Fibroblast of the aortic adventitia (primary cell): ENCODE data around the gene TPST2. TPM values are rescaled to one million over a fixed set of nuclear protein-coding genes. Genes with fewer than 3 reads are reported as not detected.

Experiments
- DNase-seq: peaks from one replicate; pipeline ENCODE4 v3.0.0-alpha.2; 2010; ENCODE audit warnings: low read depth
- H3K4me3 ChIP-seq: 2 replicates; pipeline ENCODE4 v1.5.1; 2011; ENCODE audit warnings: low read depth, mild to moderate bottlenecking, control low read depth, low read length, moderate library complexity
- total RNA-seq: library from RNA; depleted of rRNA; stranded (reverse); fragments of >200 nt; gene quantifications from 2 replicates; pipeline ENCODE4 v1.2.3, GENCODE V29; 2012; ENCODE audit warnings: low replicate concordance
- TF ChIP-seq, protein P1 (sequence below): IDR thresholded peaks from 2 replicates; pipeline ENCODE4 v1.5.1; 2011; ENCODE audit warnings: mild to moderate bottlenecking, low read length, control low read depth, inconsistent platforms; ENCODE audit not compliant: insufficient read depth

The TPST2 gene
- total RNA-seq, 1 donor = 15.5 TPM

DNA sequence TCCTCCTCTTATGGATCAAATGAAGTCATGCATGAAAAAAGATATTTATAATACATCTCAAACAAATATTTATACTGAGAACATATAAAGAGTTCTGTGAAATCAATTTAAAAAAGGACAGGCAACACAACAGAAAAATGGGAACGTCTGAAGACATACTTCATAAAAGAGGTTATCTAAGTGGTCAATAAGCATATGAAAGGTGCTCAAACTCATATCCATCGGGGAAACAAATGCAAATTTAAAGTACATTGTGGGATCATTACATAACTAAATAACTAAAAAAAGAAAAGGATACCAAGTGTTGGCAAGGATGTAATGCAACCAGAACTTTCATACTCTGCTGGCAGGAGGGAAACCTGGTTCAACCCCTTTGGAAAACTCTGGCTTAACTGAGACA, 22.3 kb downstream of the TPST2 start:
- no peak overlapping the region for H3K4me3 ChIP-seq
- TF ChIP-seq, protein P1, sequence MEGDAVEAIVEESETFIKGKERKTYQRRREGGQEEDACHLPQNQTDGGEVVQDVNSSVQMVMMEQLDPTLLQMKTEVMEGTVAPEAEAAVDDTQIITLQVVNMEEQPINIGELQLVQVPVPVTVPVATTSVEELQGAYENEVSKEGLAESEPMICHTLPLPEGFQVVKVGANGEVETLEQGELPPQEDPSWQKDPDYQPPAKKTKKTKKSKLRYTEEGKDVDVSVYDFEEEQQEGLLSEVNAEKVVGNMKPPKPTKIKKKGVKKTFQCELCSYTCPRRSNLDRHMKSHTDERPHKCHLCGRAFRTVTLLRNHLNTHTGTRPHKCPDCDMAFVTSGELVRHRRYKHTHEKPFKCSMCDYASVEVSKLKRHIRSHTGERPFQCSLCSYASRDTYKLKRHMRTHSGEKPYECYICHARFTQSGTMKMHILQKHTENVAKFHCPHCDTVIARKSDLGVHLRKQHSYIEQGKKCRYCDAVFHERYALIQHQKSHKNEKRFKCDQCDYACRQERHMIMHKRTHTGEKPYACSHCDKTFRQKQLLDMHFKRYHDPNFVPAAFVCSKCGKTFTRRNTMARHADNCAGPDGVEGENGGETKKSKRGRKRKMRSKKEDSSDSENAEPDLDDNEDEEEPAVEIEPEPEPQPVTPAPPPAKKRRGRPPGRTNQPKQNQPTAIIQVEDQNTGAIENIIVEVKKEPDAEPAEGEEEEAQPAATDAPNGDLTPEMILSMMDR = no peak
- DNase-seq = no peak

DNA sequence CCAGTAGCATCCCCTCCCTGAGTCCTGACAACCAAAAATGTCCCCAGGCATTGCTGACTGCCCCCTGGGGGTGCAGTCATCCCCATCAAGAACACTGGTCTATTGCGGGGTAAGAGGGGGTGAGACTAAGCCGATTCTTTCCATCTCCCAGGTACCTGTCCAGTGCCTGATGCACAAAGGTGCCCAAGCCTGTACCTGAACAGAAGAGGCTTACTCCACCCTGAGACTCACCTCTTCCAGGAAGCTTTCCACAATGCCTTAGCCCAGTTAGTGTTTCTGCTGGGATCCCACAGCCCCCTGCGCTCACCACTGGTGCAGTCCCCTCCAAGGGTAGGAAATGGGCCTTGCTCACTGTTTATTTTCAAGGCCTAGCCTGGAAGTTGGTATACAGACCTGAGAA, 22.9 kb downstream of the TPST2 start:
- no peak overlapping the region for H3K4me3 ChIP-seq
- DNase-seq = no peak
- TF ChIP-seq, protein P1 = no peak

DNA sequence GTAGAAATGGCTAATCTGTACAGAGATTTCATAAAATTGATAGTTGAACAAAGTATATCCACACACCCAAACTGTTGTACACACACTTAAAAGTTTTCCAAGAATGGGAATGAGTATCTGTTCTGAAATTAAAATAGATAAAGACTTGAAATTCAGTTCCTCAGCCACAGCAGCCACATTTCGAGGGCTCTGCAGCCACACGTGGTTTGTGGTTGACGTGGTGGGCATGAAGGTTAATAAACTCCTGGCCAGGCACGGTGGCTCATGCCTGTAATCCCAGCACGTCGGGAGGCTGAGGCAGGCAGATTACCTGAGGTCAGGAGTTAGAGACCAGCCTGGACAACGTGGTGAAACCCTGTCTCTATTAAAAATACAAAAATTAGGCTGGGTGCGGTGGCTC, 24.0 kb downstream of the TPST2 start:
- TF ChIP-seq, protein P1 = no peak

DNA sequence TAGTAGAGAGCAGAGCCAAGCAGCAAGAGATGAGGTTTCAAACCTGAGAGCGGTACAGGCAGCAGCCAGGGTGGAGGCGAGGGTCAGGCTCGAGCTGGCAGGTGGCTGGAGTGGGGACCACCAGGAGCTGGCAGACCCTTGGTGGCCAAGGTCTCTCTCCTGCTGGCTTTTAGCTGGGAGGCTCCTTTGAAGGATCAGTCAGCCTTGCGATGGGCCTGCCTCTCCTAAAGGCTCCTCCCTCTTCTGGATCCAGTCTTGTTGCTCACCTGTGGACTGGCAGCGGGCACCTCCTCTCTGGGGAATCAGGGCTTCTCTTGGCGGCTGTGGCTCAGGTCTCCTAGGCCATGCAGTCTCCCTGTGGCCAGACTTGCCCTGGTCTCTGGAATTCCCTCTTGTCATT, 24.8 kb downstream of the TPST2 start:
- TF ChIP-seq, protein P1 = no peak
- no peak for DNase-seq
- H3K4me3 ChIP-seq = no peak overlapping the region

More for the DNA sequence above, 24.0 kb downstream of the TPST2 start:
- H3K4me3 ChIP-seq = no peak overlapping the region
- no peak for DNase-seq

DNA sequence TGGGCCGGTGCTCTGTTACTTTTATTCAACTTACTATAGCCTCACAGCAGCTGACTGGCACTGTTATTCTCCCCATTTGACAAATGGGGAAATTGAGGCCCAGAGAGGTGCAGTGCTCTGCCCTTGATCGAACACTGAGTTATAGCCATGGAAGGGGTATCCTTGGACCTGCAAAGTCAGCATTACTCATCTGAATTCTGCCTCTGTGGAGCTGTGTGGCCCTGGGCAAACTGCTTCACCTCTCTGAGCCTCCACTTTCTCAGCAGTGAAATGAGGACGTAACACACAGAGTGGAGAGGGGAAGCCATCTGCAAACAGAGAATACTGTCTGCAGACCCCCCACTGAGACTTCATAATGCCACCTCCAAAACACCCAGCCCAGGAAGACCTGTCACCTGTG, 25.3 kb downstream of the TPST2 start:
- TF ChIP-seq, protein P1 = no peak
- no peak for DNase-seq
- H3K4me3 ChIP-seq = no peak overlapping the region

DNA sequence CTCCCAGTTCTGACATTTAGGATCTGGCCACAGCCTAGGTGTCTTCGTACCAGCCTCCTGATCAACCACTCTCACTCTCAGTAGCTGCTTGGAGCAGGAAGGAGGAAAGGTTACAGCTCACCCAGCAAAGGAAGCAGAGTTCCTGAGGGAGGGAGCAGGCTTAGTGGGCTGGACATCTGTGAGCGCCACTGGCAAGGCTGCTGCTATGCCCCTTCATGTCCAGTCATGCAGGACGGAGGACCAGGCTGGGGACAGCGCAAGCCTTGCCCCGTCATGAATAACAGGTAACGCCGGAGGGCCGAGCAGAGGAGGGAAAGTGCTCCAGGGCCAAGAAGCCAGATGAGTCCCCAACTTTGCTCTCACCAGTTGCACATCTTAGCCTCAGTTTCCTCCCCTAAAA, 25.8 kb downstream of the TPST2 start:
- TF ChIP-seq, protein P1 = no peak
- DNase-seq = no peak
- no peak overlapping the region for H3K4me3 ChIP-seq

DNA sequence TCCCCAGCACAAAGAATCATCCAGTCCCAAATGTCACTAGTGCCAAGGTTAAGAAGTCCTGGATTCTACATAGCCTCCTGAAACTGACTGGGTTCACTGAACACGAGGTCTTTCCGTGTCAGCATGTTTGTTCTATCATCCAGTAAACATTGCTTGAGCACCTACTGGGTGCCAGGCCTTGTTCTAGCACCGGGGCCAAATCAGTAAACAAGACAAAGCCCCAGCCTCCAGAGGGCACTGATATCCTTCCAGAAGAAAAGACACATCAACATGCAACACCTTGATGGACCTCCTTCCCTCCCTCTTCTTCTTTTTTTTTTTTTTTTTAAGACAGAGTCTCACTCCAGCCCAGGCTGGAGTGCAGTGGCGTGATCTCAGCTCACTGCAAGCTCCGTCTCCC, 26.9 kb downstream of the TPST2 start:
- no peak for DNase-seq
- TF ChIP-seq, protein P1 = no peak
- no peak overlapping the region for H3K4me3 ChIP-seq
